Fibroblast of villous mesenchyme (primary cell): ENCODE measurements around the gene PAN3. TPM values are rescaled to one million over a fixed set of nuclear protein-coding genes. Genes with fewer than 3 reads are reported as not detected.
A peak's percentile ranks its signal among the peaks of the same experiment; 100 is the strongest.

Experiments
- DNase-seq: peaks from one replicate; pipeline ENCODE4 v3.0.0-alpha.2; 2010; ENCODE audit warnings: low read depth
- H3K4me3 ChIP-seq: 2 replicates; pipeline ENCODE4 v1.5.1; 2011; ENCODE audit warnings: low read depth, mild to moderate bottlenecking, low read length
- total RNA-seq: library from RNA; depleted of rRNA; stranded (reverse); fragments of >200 nt; gene quantifications from 2 replicates; pipeline ENCODE4 v1.2.3, GENCODE V29; 2012
- TF ChIP-seq, protein P1 (sequence below): IDR thresholded peaks from 2 replicates; pipeline ENCODE4 v1.5.1; 2012; ENCODE audit warnings: low read depth, mild to moderate bottlenecking, low read length; ENCODE audit not compliant: insufficient read depth

PAN3 gene
- total RNA-seq, 1 donor = 19.9 TPM

DNA sequence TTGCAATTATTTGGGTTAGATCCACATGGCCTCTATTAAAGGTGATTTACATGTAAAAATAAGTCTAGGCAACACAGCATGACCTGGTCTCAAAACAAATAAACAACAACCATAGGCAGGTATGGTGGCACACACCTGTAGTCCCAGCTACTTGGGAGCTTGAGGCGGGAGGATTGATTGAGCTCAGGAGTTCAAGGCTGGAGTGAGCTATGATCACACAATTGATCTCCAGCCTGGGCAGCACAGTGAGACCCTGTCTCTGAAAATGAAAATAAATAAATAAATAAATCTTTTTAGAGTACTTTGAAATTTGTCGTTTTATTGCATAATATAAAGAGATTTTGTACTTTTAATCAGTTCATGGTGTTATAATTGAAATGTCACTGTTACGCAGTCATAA lies 93.3 kb downstream of the PAN3 start:
- H3K4me3 ChIP-seq = no peak overlapping the region
- no peak for DNase-seq
- TF ChIP-seq, protein P1, sequence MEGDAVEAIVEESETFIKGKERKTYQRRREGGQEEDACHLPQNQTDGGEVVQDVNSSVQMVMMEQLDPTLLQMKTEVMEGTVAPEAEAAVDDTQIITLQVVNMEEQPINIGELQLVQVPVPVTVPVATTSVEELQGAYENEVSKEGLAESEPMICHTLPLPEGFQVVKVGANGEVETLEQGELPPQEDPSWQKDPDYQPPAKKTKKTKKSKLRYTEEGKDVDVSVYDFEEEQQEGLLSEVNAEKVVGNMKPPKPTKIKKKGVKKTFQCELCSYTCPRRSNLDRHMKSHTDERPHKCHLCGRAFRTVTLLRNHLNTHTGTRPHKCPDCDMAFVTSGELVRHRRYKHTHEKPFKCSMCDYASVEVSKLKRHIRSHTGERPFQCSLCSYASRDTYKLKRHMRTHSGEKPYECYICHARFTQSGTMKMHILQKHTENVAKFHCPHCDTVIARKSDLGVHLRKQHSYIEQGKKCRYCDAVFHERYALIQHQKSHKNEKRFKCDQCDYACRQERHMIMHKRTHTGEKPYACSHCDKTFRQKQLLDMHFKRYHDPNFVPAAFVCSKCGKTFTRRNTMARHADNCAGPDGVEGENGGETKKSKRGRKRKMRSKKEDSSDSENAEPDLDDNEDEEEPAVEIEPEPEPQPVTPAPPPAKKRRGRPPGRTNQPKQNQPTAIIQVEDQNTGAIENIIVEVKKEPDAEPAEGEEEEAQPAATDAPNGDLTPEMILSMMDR = no peak

DNA sequence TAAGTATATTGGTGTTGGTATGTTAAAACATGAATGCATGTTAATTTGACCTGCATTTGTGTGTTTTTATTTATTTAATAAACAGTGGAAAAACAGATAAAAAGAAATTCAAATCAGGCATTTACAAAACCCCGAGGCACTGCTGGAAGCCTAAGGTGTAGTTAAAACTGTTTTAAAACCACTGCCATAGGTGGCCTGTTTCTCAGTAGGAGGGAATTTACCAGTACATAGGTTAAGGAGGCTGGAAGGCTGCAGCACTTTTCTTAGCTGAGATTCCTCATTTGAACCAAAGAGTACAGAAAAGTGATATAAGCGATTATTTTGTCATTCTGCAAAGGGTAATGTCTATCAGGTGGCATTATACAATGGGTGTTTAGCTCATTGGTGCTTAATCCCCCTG lies 99.6 kb downstream of the PAN3 start:
- no peak for DNase-seq
- TF ChIP-seq, protein P1 = no peak
- H3K4me3 ChIP-seq = no peak overlapping the region

DNA sequence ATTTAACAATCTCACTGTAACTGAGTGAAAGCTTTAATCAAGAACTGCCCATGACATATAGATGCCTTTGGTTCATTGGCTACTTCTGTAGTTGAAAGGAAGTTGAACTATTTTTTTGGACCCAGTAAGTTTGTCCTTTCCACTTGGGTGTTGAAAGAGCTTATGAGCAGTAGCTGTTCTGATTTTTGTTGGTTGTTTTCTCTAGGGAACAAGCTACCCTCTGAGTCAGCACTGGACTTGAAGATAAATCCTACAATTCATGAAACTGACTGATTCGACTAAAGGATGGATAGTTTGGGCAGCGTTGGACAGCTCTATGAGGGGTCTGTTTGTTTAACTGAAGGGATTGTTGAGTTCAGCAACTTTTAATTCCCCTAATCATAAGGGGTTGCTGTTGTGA lies 101.0 kb downstream of the PAN3 start:
- DNase-seq = peak; percentile 76
- TF ChIP-seq, protein P1 = no peak
- no peak overlapping the region for H3K4me3 ChIP-seq

DNA sequence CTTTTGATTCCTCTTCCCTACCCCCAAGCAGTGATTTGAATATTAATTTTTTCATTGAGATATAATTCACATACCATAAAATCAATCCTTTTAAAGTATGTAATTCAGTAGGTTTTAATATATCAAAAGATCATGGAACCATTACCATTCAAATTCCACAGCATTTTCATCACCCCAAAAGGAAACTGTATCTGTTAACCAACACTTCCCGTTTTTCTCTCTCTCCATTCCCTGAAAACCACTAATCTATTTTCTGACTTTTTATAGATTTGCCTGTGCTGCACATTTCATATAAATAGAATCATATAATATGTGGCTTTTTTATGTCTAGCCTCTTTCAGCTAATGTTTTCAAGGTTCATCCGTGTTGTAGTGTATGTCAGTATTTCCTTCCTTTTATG lies 107.1 kb downstream of the PAN3 start:
- H3K4me3 ChIP-seq = no peak overlapping the region
- no peak for DNase-seq
- TF ChIP-seq, protein P1 = no peak

DNA sequence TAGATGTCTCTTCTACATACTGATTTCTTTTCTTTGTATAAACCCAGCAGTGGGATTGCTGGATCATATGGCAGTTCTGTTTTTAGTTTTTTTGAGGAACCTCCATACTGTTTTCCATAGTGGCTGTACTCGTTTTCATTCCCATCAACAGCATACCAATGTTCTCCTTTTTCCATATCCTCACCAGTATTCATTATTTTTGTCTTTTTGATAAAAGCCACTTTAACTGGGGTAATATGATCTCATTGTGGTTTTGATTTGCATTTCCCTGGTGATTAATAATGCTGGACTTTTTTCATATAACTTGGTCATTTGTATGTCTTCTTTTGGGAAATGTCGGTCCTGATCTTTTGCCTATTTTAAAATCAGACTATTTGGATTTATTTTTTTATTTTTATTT lies 108.5 kb downstream of the PAN3 start:
- DNase-seq = no peak
- TF ChIP-seq, protein P1 = no peak

DNA sequence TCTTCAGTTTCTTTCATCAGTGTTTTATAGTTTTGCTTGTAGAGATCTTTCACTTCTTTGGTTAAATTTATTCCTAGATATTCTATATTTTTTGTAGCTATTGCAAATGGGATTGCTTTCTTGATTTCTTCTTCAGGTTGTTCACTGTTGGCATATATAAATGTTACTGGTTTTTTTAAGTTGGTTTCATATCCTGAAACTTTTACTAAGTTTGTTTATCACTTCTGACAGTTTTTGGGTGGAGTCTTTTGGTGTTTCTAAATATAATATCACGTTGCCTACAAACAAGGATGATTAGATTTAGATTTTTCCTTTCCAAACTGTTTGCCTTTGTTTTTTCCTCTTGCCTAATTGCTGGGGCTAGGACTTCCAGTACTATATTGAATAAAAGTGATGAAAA lies 109.7 kb downstream of the PAN3 start:
- H3K4me3 ChIP-seq = no peak overlapping the region
- DNase-seq = no peak
- TF ChIP-seq, protein P1 = no peak

More for the DNA sequence above, 108.5 kb downstream of the PAN3 start:
- no peak overlapping the region for H3K4me3 ChIP-seq

DNA sequence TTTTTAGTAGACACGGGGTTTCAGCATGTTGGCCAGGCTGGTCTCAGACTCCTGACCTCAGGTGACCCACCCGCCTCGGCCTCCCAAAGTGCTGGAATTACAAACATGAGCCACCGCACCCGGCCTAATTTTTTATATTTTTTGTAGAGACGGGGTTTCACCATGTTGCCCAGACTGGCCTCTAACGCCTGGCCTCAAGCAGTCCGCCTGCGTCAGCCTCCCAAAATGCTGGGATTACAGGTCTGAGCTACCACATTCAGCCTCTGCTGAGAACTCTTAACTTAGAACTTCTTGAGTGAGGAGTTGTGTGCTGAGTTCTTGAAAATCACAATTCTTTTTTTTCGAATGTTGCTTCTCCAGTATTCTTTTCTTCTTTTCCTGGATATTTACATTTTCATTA lies 112.2 kb downstream of the PAN3 start:
- H3K4me3 ChIP-seq = no peak overlapping the region
- TF ChIP-seq, protein P1 = no peak
- no peak for DNase-seq
